ENCODE measurements around the gene TAL1. TPM values are rescaled to one million over a fixed set of nuclear protein-coding genes. Genes with fewer than 3 reads are reported as not detected.

TAL1 gene
- total RNA-seq, 2 experiments from 2014 or later = not detected

DNA sequence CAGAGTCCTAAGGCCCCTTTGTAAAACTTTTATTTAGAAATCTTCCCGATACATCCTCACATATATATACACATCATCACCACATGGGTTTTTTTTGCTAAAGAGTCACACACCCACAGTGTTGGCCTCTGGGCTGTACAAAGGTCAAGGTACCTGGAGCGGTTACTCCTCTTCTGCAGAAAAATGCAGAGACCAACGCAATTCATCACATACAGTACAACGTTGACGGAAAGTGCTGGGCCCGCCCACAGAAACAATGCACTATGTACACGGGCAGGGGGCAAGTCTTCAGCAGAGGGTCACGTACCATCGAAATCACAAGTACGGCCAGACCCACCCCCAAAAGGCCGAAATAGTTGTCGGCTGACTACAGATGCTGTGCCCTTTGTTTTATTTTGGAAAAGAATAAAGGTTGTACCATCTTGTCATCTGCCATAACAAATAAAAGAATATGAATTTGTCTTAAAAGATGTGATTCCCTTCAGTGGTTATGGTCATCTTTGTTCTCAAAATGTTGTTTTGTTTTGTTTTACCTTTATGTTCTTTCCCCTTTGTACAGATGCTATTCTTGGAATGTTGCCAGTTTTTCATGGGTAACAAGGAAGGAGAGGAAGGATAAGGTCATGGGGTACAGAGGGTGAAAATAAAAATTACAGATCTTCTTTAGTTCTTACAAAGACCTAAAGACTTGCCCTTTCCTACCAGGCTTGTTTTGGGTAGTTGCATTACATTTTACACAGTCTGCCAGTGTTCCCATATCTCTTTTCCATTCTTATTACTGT is 15.6 kb downstream of the TAL1 start:
- H3K27me3 Mint-ChIP-seq (ENCODE audit: low read depth) = peaks cover 4% of the 10 kb centered on the region
- ChIA-PET POLR2A (no interaction called here), CTCF (interaction anchor here (1.0 kb wide), 1 partner anchor 24 kb away, joined by 3 read pairs; no protein-coding TSS in a partner anchor)
- peaks cover 8% of the 10 kb centered on the region for H3K4me1 Mint-ChIP-seq (ENCODE audit: low read depth)
- no peaks in the 10 kb centered on the region for H3K9me3 Mint-ChIP-seq (ENCODE audit: insufficient read depth)
- no peaks in the 10 kb centered on the region for H3K36me3 Mint-ChIP-seq (ENCODE audit: low read depth)
- no peak overlapping the region for H3K27ac Mint-ChIP-seq
- DNase-seq = no peak
- ATAC-seq = no peak
- no peak overlapping the region for H3K4me3 Mint-ChIP-seq

DNA sequence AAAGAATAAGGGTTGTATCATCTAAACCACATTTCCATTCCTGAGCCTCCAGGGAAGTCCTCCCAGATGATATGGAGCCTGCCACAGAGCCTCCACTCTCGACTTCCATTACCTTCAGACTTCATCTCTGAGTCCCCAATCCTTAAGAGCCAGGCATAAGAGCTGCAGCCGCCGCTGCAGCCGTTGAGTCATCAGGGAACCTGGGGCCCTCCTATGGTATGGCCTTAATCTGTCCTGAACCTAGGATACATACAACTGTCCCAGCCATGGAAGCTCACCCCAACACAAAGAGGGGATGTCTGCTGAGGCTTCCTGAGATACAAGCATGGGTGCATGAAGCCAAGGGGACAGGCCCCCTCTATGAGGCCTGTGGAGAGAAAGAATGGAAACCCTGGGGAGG is 16.3 kb downstream of the TAL1 start:
- no peak for ATAC-seq
- ChIA-PET POLR2A (no interaction called here), CTCF (interaction anchor here (1.0 kb wide), 1 partner anchor 23 kb away, joined by 3 read pairs; no protein-coding TSS in a partner anchor)
- H3K36me3 Mint-ChIP-seq (ENCODE audit: low read depth) = no peaks in the 10 kb centered on the region
- H3K27ac Mint-ChIP-seq = no peak overlapping the region
- peaks cover 2% of the 10 kb centered on the region for H3K27me3 Mint-ChIP-seq (ENCODE audit: low read depth)
- no peaks in the 10 kb centered on the region for H3K9me3 Mint-ChIP-seq (ENCODE audit: insufficient read depth)
- H3K4me3 Mint-ChIP-seq = no peak overlapping the region
- DNase-seq = no peak
- peaks cover 8% of the 10 kb centered on the region for H3K4me1 Mint-ChIP-seq (ENCODE audit: low read depth)

DNA sequence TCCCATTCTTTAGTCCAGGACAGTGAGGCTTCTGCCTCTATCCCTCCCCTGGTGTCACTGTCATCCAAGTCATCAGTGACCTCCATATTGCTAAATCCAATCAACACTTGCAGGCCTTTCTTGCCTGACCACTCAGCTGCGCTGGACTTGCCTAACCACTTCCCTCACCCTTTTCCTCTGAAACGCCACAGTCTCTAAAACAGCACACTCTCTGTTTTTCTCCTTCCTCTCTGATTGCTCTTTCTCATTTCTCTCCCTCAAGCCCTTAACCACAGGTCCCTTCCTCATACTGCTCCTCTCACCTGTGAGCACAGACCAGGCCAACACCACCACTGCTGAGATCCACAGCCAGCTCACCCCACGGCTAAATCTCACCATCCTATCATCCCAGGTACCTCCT is 17.5 kb downstream of the TAL1 start:
- no peaks in the 10 kb centered on the region for H3K36me3 Mint-ChIP-seq (ENCODE audit: low read depth)
- no peak overlapping the region for H3K4me3 Mint-ChIP-seq
- POLR2A ChIA-PET = no interaction called here
- no peaks in the 10 kb centered on the region for H3K9me3 Mint-ChIP-seq (ENCODE audit: insufficient read depth)
- CTCF ChIA-PET = no interaction called here
- H3K4me1 Mint-ChIP-seq (ENCODE audit: low read depth) = peaks cover 8% of the 10 kb centered on the region
- DNase-seq (no peak), ATAC-seq (no peak)
- peaks cover 9% of the 10 kb centered on the region for H3K27me3 Mint-ChIP-seq (ENCODE audit: low read depth)
- H3K27ac Mint-ChIP-seq = no peak overlapping the region

DNA sequence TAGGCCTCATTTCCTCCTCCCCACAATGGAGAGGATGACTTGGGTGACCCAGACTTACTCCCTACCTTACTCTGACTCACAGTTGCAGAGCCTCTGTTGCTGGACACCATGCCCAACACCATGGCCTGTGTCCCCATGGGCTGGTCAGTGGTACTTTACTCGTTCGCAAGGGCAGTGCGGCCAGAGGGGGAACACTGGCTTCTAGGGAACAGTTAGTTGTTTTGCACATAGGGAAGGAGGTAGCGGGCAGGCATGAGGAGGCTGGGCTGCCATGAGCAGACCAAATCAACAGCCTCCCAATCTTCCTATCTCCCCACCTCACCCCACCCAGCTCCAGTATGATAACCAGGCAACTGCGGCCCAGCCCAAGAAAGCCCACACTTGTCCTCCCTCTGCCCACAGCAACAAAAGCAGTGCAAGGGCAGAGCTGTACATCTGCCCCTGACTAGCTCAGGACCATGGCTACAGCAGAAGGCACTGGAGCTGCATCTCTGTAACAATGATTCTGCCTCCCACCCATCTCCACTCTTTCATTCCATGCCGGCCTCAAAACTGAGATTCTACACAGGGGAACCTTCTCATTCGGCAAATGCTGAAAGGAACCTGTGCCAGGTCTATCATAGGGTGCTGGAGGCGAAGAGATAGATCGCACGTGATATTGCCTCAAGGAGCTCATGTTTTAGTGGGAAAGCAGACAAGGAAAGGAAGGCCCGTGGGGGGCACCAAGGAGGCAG is 18.6 kb downstream of the TAL1 start:
- DNase-seq (no peak), ATAC-seq (no peak)
- Mint-ChIP-seq H3K4me1 (ENCODE audit: low read depth) (peaks cover 8% of the 10 kb centered on the region), H3K27ac (no peak overlapping the region), H3K4me3 (no peak overlapping the region), H3K9me3 (ENCODE audit: insufficient read depth) (no peaks in the 10 kb centered on the region), H3K36me3 (ENCODE audit: low read depth) (no peaks in the 10 kb centered on the region), H3K27me3 (ENCODE audit: low read depth) (peaks cover 9% of the 10 kb centered on the region)
- POLR2A ChIA-PET = no interaction called here
- CTCF ChIA-PET = interaction anchor here (1.0 kb wide), 2 partner anchors 17 to 224 kb away, joined by 3 read pairs; partner anchors contain the start of gene FOXD2

DNA sequence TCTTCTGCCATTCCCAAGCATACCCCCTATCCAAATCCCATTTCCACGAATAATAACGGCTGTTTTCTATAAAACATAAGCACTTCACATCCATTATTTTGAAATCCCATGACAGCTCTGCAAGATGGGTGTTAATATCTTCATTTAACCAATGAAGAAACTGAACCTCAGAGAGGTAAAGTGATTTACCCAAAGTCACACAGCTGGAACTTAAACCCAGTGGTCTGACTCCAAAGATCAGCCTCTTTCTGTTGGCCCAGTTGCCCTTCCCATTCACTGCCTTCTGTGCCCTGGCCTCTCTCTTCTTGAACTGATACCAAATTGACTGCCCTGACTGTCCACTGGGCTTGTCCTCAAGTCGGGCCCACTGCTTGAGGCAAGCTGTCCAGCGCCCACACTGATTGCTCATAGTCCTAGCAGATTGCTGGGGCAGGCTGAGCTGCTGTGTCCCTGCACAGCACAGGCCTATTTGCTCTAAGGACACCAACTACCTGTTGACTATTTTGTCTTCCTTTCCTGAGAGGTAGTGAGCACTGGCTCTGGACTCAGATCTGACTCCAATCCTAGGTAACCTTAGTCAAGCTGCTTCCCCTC is 19.3 kb downstream of the TAL1 start:
- Mint-ChIP-seq H3K27me3 (ENCODE audit: low read depth) (peaks cover 9% of the 10 kb centered on the region), H3K4me1 (ENCODE audit: low read depth) (peaks cover 5% of the 10 kb centered on the region), H3K27ac (no peak overlapping the region), H3K9me3 (ENCODE audit: insufficient read depth) (no peaks in the 10 kb centered on the region), H3K4me3 (no peak overlapping the region), H3K36me3 (ENCODE audit: low read depth) (no peaks in the 10 kb centered on the region)
- CTCF ChIA-PET = interaction anchor here (1.0 kb wide), 1 partner anchor 225 kb away, joined by 3 read pairs; the partner anchor contains the start of gene FOXD2
- ATAC-seq (no peak), DNase-seq (no peak)
- POLR2A ChIA-PET = no interaction called here

DNA sequence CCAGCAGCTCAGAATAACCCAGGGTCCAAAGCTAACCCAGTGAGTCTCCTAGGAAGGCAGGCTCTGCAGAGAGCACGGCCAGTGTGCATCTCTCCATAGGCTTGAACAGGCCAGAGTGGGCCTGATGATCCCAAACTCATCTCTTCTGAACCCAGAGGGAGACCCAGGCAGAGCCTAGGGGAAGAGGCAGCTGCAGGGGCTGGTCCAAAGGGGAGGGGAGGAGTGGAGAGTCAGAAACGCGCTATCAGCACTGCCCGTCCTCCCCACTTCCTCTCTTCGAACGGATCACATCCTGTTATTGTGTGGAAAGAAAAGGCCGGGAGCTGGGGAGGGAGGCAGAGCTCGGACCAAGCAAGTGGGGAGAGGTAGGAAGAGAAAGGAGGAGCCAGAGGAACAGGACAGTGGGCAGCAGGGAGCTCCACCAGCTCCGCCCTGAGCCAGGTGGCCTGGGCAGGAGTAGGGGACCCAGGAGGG is 20.2 kb downstream of the TAL1 start:
- Mint-ChIP-seq H3K4me3 (no peak overlapping the region), H3K27me3 (ENCODE audit: low read depth) (peaks cover 9% of the 10 kb centered on the region), H3K9me3 (ENCODE audit: insufficient read depth) (no peaks in the 10 kb centered on the region), H3K27ac (no peak overlapping the region), H3K36me3 (ENCODE audit: low read depth) (no peaks in the 10 kb centered on the region), H3K4me1 (ENCODE audit: low read depth) (peaks cover 5% of the 10 kb centered on the region)
- DNase-seq (no peak), ATAC-seq (peak; percentile 15)
- ChIA-PET POLR2A (no interaction called here), CTCF (interaction anchor here (0.8 to 1.0 kb wide), 2 partner anchors 19 to 226 kb away, joined by 3 to 4 read pairs; partner anchors contain the start of gene FOXD2)

DNA sequence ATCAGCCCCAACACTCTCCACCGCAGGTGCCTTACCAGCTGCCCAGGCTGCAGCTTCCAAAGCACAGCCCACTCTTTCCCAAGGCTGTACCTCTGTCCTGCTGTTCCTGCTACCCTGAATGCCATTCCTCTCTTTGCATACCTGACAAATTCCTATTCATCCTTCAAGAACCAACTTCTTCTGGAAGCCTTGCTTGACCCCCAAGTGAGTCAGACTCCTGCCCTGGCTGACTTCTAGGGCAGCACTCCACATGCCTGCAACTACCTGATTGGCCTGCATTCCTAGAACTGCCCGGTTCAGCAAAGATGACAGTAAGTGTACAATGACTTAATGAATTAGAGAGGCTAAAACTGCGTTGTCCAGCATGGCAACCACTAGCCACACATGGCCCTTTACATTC is 21.4 kb downstream of the TAL1 start:
- ChIA-PET CTCF (interaction anchor here (1.0 kb wide), 1 partner anchor 32 kb away, joined by 3 read pairs; no protein-coding TSS in a partner anchor), POLR2A (interaction anchor here (1.2 kb wide), 1 partner anchor 10 kb away, joined by 3 read pairs; no protein-coding TSS in a partner anchor)
- H3K4me3 Mint-ChIP-seq = no peak overlapping the region
- no peak for ATAC-seq
- H3K9me3 Mint-ChIP-seq (ENCODE audit: insufficient read depth) = no peaks in the 10 kb centered on the region
- H3K27ac Mint-ChIP-seq = no peak overlapping the region
- no peak for DNase-seq
- peaks cover 13% of the 10 kb centered on the region for H3K27me3 Mint-ChIP-seq (ENCODE audit: low read depth)
- peaks cover 5% of the 10 kb centered on the region for H3K4me1 Mint-ChIP-seq (ENCODE audit: low read depth)
- no peaks in the 10 kb centered on the region for H3K36me3 Mint-ChIP-seq (ENCODE audit: low read depth)

DNA sequence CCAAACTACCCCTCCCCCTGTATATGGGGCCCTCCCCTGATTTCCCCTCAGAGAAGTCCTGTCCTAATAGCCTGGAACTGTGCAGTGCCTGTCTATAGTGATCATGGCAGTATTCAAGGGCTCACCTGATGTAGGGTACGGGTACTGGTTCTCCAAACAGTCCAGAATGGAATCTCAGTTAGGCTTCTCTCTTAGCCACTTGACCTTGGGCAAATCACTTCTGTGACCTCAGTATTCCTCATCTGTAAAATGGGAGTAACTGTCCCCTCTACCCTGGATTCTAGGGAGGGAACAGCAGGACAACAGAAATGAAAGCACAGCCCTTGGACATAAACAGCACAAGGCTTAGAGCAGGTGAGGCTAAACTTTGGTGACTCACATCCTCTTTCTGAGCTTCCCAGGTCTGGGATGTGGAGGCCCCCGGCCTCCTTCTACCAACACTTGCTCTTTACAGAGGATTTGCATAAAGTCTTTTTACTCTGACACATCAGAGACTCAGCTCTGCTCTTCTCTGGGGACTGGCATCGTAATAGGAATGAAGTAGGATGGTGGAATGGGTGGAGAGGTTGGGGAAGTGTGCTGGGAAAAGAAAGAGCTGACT is 22.2 kb downstream of the TAL1 start:
- Mint-ChIP-seq H3K27me3 (ENCODE audit: low read depth) (peaks cover 14% of the 10 kb centered on the region), H3K4me1 (ENCODE audit: low read depth) (peaks cover 5% of the 10 kb centered on the region), H3K27ac (no peak overlapping the region), H3K9me3 (ENCODE audit: insufficient read depth) (no peaks in the 10 kb centered on the region), H3K36me3 (ENCODE audit: low read depth) (no peaks in the 10 kb centered on the region), H3K4me3 (no peak overlapping the region)
- ChIA-PET POLR2A (interaction anchor here (1.2 kb wide), 1 partner anchor 11 kb away, joined by 3 read pairs; no protein-coding TSS in a partner anchor), CTCF (interaction anchor here (1.0 kb wide), 1 partner anchor 31 kb away, joined by 3 read pairs; no protein-coding TSS in a partner anchor)
- DNase-seq (no peak), ATAC-seq (no peak)

DNA sequence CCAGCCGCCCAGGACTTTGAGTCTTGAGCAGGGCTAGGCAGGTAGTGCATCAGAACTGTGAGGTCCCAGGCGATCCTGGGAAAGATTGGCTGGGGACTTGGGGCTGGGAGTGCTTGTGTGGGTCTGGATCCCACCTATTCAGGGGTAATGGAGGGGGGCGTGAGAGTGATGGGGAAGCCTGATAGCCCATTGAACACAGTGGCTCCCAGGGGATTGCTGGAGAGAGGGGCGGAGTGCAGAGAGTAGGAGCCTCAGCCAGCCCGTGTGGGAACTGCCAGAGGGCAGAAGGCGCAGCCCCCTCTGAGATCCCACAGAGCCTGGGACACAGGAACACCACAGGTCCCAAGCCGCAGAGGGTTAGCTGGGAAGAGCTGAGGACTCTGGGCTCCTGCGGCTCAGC is 22.9 kb downstream of the TAL1 start:
- H3K9me3 Mint-ChIP-seq (ENCODE audit: insufficient read depth) = no peaks in the 10 kb centered on the region
- H3K27ac Mint-ChIP-seq = no peak overlapping the region
- H3K36me3 Mint-ChIP-seq (ENCODE audit: low read depth) = no peaks in the 10 kb centered on the region
- no peak for ATAC-seq
- H3K27me3 Mint-ChIP-seq (ENCODE audit: low read depth) = peaks cover 21% of the 10 kb centered on the region
- DNase-seq = no peak
- POLR2A ChIA-PET = no interaction called here
- CTCF ChIA-PET = no interaction called here
- no peak overlapping the region for H3K4me3 Mint-ChIP-seq
- peaks cover 5% of the 10 kb centered on the region for H3K4me1 Mint-ChIP-seq (ENCODE audit: low read depth)

DNA sequence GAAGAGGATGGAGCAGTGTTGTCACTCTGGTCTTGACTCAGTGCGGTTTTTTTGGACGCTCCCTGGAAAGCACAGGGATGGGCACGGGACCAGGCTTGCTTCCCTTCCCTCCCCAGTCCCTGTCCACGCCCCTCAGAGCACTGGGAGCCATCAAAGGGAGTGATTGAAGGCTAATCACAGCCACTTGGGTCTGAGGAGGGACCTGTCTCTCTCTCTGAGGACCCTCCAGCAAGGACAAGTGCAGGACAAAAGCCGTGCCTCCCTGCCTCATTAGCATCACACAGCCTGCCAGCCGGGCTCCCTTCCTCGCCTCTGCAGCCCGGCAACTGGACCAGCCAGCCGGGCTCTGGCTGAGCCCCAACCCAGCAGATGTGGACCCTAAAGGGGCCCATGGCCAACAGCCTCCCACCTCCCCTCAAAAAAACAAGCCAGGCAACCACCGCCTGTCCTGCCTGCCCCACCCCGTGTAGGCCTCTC is 23.6 kb downstream of the TAL1 start:
- POLR2A ChIA-PET = no interaction called here
- CTCF ChIA-PET = no interaction called here
- H3K4me1 Mint-ChIP-seq (ENCODE audit: low read depth) = peaks cover 5% of the 10 kb centered on the region
- no peak for ATAC-seq
- H3K27ac Mint-ChIP-seq = no peak overlapping the region
- H3K4me3 Mint-ChIP-seq = no peak overlapping the region
- H3K27me3 Mint-ChIP-seq (ENCODE audit: low read depth) = peaks cover 28% of the 10 kb centered on the region
- no peaks in the 10 kb centered on the region for H3K9me3 Mint-ChIP-seq (ENCODE audit: insufficient read depth)
- DNase-seq = no peak
- H3K36me3 Mint-ChIP-seq (ENCODE audit: low read depth) = no peaks in the 10 kb centered on the region

DNA sequence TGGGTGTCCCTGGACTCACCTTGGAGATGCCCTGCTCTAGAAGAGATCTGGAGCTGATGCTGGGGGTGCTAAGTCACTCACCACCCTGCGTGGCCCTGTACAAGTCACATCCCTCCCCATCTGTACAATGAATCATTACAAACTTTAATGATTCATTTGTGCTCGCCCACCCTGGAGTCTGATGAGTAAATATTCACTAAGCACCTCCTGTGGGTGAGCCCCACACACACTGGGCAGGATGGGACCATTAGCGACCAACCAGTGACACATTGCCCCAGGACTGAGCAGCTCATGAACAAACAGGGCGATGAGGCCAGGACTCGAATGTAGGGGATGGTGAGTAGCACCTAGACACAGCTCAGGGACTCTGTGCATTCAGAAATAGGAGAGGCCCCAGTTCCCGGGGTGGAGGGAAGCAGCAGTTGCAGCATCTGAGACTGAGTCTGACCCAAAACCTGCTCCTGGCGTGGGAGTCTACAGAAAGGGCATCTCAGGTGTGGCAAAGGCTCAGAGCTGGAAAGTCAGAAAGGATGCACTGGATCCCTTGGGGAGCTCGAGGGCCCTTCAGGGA is 24.1 kb downstream of the TAL1 start:
- Mint-ChIP-seq H3K4me1 (ENCODE audit: low read depth) (peaks cover 5% of the 10 kb centered on the region), H3K27me3 (ENCODE audit: low read depth) (peaks cover 32% of the 10 kb centered on the region), H3K9me3 (ENCODE audit: insufficient read depth) (no peaks in the 10 kb centered on the region), H3K27ac (no peak overlapping the region), H3K4me3 (no peak overlapping the region), H3K36me3 (ENCODE audit: low read depth) (no peaks in the 10 kb centered on the region)
- POLR2A ChIA-PET = no interaction called here
- ATAC-seq (no peak), DNase-seq (no peak)
- CTCF ChIA-PET = interaction anchor here (0.7 to 1.0 kb wide), 2 partner anchors 15 to 229 kb away, joined by 3 read pairs; no protein-coding TSS in a partner anchor

Measured in activated CD8-positive, alpha-beta T cell treated with anti-CD3 and anti-CD28 coated beads, Interleukin-2, amount 10 ng/mL, durations not matched to agents 7 days and 5 days (primary cell).